ENCODE data around the gene EMP3.

The EMP3 gene

DNA sequence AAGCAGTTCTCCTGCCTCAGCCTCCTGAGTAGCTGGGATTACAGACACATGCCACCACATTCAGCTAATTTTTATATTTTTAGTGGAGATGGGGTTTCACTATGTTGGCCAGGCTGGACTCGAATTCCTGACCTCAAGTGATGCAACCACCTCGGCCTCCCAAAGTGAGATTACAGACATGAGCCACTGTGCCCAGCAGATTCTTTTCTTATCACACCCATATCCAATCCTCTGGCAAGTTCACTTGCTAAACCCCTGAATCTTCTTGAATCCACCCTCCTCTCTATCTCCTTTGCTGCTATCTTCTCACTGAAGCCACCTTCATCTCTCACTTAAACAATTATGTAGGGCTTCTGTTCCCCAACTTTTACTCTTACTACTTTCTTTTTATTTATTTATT is 20.8 kb downstream of the EMP3 start:
- TF ChIP-seq, protein P1, sequence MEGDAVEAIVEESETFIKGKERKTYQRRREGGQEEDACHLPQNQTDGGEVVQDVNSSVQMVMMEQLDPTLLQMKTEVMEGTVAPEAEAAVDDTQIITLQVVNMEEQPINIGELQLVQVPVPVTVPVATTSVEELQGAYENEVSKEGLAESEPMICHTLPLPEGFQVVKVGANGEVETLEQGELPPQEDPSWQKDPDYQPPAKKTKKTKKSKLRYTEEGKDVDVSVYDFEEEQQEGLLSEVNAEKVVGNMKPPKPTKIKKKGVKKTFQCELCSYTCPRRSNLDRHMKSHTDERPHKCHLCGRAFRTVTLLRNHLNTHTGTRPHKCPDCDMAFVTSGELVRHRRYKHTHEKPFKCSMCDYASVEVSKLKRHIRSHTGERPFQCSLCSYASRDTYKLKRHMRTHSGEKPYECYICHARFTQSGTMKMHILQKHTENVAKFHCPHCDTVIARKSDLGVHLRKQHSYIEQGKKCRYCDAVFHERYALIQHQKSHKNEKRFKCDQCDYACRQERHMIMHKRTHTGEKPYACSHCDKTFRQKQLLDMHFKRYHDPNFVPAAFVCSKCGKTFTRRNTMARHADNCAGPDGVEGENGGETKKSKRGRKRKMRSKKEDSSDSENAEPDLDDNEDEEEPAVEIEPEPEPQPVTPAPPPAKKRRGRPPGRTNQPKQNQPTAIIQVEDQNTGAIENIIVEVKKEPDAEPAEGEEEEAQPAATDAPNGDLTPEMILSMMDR (IDR thresholded peaks at IDR 0.05; ENCODE audit: insufficient read depth, low read depth, low read length, missing control alignments) = no peak
- H3K4me3 ChIP-seq (ENCODE audit: low read length) = no peak overlapping the region
- no peak for DNase-seq (ENCODE audit: low read depth)

DNA sequence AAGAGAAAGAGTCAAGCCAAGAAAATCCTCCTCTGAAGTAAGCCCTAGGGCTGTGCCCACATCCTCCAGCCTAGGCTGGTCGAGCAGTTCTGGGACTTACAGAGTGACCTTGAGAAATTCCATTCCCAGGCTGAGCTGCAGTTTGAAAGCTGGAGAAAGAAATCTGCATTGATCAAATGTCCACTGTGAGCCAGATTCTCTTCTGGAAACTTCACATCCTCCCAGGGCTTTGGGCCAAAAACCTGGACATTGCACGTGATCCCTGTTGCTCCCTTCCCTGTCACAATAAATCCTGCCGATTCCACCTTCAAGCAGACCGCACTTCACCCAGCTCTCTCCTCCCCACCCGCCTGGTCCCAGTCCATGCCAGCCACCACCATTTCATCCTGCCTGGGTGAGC is 22.7 kb downstream of the EMP3 start:
- H3K4me3 ChIP-seq (ENCODE audit: low read length) = no peak overlapping the region
- no peak for DNase-seq (ENCODE audit: low read depth)
- TF ChIP-seq, protein P1 (IDR thresholded peaks at IDR 0.05; ENCODE audit: insufficient read depth, low read depth, low read length, missing control alignments) = no peak

DNA sequence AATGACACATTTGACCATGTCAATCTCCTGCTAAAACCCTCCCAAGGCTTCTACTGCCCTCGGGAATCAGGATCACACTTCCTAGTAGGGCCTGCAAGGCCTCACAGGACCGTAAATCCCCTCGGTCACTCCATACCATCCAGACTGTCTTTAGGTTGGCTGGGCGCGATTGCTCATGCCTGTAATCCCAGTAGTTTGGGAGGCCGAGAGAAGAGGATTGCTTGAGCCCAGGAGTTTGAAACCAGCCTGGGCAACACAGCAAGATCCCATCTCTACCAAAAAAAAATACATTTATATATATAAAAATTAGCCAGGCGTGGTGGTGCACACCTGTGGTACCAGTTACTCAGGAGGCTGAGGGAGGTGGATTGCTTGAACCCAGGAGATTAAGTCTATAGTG is 23.4 kb downstream of the EMP3 start:
- TF ChIP-seq, protein P1 (IDR thresholded peaks at IDR 0.05; ENCODE audit: insufficient read depth, low read depth, low read length, missing control alignments) = no peak
- no peak for DNase-seq (ENCODE audit: low read depth)
- no peak overlapping the region for H3K4me3 ChIP-seq (ENCODE audit: low read length)

DNA sequence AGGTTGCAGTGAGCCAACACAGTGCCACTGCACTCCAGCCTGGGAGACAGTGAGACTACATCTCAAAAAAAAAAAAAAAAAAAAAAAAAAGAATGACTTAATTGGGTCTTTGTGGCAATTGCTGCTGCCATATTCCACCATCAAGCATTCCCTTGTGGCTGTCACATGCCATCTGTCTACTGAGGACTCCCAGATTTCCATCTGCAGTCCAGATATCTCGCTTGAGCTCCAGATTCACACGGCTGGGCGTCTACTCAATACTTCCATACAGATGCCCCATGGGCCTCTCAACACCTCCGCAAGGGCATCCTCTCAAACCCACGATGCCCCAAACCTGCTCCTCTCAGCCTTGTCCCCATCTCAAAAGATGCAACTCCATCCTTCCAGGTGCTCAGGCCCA is 25.5 kb downstream of the EMP3 start:
- TF ChIP-seq, protein P1 (IDR thresholded peaks at IDR 0.05; ENCODE audit: insufficient read depth, low read depth, low read length, missing control alignments) = no peak
- DNase-seq (ENCODE audit: low read depth) = no peak
- no peak overlapping the region for H3K4me3 ChIP-seq (ENCODE audit: low read length)

DNA sequence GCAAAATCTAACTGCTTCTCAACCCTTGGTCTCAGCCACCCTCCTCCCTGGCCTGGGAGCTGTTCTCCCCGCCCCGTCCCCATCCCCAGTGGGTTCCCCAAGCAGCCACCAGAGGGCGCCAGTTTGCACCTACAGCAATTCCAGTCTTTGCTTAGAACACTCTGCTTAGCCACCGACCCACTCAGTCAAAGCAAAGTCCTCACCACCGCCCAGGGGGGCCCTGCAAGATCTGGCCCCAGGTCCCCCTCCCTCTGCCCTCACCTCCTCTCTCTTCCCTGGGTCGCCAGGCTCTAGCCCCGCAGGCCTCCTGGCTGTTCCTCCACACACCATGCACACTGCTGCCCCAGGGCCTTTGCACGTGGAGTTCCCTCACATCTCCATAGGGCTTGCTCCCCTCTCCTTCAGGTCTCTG is 26.0 kb downstream of the EMP3 start:
- peak; percentile 62 for DNase-seq (ENCODE audit: low read depth)
- no peak overlapping the region for H3K4me3 ChIP-seq (ENCODE audit: low read length)
- TF ChIP-seq, protein P1 (IDR thresholded peaks at IDR 0.05; ENCODE audit: insufficient read depth, low read depth, low read length, missing control alignments) = peak; percentile 75

DNA sequence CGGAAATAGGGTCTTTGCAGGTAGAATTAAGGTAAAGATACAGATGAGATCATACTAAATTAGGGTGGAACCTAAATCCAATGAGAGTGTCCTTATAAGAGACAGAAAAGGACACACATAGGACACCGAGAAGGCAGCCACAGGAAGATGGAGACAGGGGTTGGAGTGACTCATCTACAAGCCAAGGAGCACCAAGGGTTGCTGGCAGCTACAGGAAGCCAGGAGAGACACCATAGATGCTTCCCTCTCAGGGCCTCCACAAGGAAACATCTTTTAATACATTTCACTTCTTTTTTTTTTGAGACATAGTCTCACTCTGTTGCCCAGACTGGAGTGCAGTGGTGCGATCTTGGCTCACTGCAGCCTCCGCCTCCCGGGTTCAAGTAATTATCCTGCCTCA is 28.3 kb downstream of the EMP3 start:
- TF ChIP-seq, protein P1 (IDR thresholded peaks at IDR 0.05; ENCODE audit: insufficient read depth, low read depth, low read length, missing control alignments) = no peak
- no peak overlapping the region for H3K4me3 ChIP-seq (ENCODE audit: low read length)
- DNase-seq (ENCODE audit: low read depth) = no peak

DNA sequence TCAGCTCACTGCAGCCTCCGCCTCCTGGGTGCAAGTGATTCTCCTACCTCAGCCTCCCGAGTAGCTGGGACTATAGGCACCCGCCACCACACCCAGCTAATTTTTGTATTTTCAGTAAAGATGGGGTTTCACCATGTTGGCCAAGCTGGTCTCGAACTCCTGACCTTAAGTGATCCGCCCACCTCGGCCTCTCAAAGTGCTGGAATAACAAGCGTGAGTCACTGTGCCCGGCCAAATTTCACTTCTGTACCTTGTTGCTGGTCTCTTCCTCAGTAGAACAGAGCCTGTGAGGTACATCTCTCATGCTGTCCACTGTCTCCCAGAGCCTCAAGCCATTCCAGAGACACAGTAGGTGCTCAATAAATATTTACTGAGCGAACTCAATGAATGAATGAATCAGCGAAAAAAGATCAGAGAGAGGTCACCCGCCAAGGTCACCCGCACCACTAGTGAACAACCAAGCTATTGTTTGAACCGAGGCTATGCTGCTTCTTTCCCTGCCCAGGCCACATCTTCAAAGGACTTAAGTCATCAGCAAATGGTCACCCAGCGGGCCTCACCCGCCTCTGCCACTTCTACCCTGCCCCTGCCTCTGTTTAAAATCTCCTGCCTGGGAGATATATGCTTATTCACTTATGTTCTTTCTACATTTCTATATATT is 29.1 kb downstream of the EMP3 start:
- TF ChIP-seq, protein P1 (IDR thresholded peaks at IDR 0.05; ENCODE audit: insufficient read depth, low read depth, low read length, missing control alignments) = no peak
- H3K4me3 ChIP-seq (ENCODE audit: low read length) = no peak overlapping the region
- DNase-seq (ENCODE audit: low read depth) = no peak

All from epithelial cell of esophagus (primary cell).